ENCODE measurements around the gene MAP4.

Gene MAP4

GRCh38 chr3:48023377-48023776, 7.2 kb upstream of the MAP4 start:
- Histone ChIP-seq H3K36me3 (ENCODE audit: insufficient read depth, low read length) (no peaks in the 10 kb centered on the region), H3K4me3 (ENCODE audit: low read length, poor library complexity, severe bottlenecking) (no peak overlapping the region), H3K4me1 (ENCODE audit: insufficient read depth, low read length, poor library complexity, severe bottlenecking) (no peaks in the 10 kb centered on the region), H3K9ac (ENCODE audit: low read depth, low read length, poor library complexity, severe bottlenecking) (no peak overlapping the region), H3K27me3 (ENCODE audit: insufficient read depth, low read length, poor library complexity, severe bottlenecking) (no peaks in the 10 kb centered on the region), H3K79me2 (ENCODE audit: insufficient read depth, low read length) (peaks cover 43% of the 10 kb centered on the region; the same call in 1 of the 2 replicates), H3K9me2 (replicated peaks; ENCODE audit: low read depth, low read length) (no peaks in the 10 kb centered on the region), H3K4me2 (ENCODE audit: low read depth, low read length, poor library complexity, severe bottlenecking) (no peak overlapping the region), H2AFZ (ENCODE audit: low read length) (no peak overlapping the region), H3K9me3 (ENCODE audit: insufficient read depth, low read depth, low read length) (no peaks in the 10 kb centered on the region), H4K20me1 (ENCODE audit: insufficient read depth, low read length, poor library complexity, severe bottlenecking) (no peaks in the 10 kb centered on the region), H3F3A (ENCODE audit: low read depth) (no peaks in the 10 kb centered on the region)
- TF ChIP-seq CTCF (conservative IDR thresholded peaks at IDR 0.05; ENCODE audit: low read length) (no peak), EZH2phosphoT487 (IDR thresholded peaks at IDR 0.05; ENCODE audit: borderline replicate concordance) (no peak)

- H3K4me1 ChIP-seq (ENCODE audit: insufficient read depth, low read length, poor library complexity, severe bottlenecking), result peaks cover 6% of the 10 kb centered on the region
- no peak overlapping the region for H3K9ac ChIP-seq (ENCODE audit: low read depth, low read length, poor library complexity, severe bottlenecking)
- H3K79me2 ChIP-seq (ENCODE audit: insufficient read depth, low read length), result peaks cover 50% of the 10 kb centered on the region; the same call in 1 of the 2 replicates
- no peaks in the 10 kb centered on the region for H3K36me3 ChIP-seq (ENCODE audit: insufficient read depth, low read length)
- no peak overlapping the region for H3K4me2 ChIP-seq (ENCODE audit: low read depth, low read length, poor library complexity, severe bottlenecking)
- H3F3A ChIP-seq (ENCODE audit: low read depth), result no peaks in the 10 kb centered on the region
- H3K9me2 ChIP-seq (replicated peaks; ENCODE audit: low read depth, low read length), result no peaks in the 10 kb centered on the region
- no peaks in the 10 kb centered on the region for H3K9me3 ChIP-seq (ENCODE audit: insufficient read depth, low read depth, low read length)
- no peak overlapping the region for H3K4me3 ChIP-seq (ENCODE audit: low read length, poor library complexity, severe bottlenecking)
- H2AFZ ChIP-seq (ENCODE audit: low read length), result no peak overlapping the region
- TF ChIP-seq CTCF (conservative IDR thresholded peaks at IDR 0.05; ENCODE audit: low read length) (no peak), EZH2phosphoT487 (IDR thresholded peaks at IDR 0.05; ENCODE audit: borderline replicate concordance) (no peak)
- no peaks in the 10 kb centered on the region for H3K27me3 ChIP-seq (ENCODE audit: insufficient read depth, low read length, poor library complexity, severe bottlenecking)
- no peaks in the 10 kb centered on the region for H4K20me1 ChIP-seq (ENCODE audit: insufficient read depth, low read length, poor library complexity, severe bottlenecking)
Observed at GRCh38 chr3:48022178-48022577, 6.0 kb upstream of the MAP4 start.

GRCh38 chr3:48018841-48019240, 2.6 kb upstream of the MAP4 start:
- no peaks in the 10 kb centered on the region for H3K36me3 ChIP-seq (ENCODE audit: insufficient read depth, low read length)
- H3K9me3 ChIP-seq (ENCODE audit: insufficient read depth, low read depth, low read length), result no peaks in the 10 kb centered on the region
- no peaks in the 10 kb centered on the region; the same call in 1 of the 2 replicates for H3F3A ChIP-seq (ENCODE audit: low read depth)
- TF ChIP-seq CTCF (conservative IDR thresholded peaks at IDR 0.05; ENCODE audit: low read length), result no peak
- TF ChIP-seq EZH2phosphoT487 (IDR thresholded peaks at IDR 0.05; ENCODE audit: borderline replicate concordance), result no peak
- no peak overlapping the region for H3K4me3 ChIP-seq (ENCODE audit: low read length, poor library complexity, severe bottlenecking)
- no peak overlapping the region for H3K9ac ChIP-seq (ENCODE audit: low read depth, low read length, poor library complexity, severe bottlenecking)
- H3K4me2 ChIP-seq (ENCODE audit: low read depth, low read length, poor library complexity, severe bottlenecking), result no peak overlapping the region
- H3K79me2 ChIP-seq (ENCODE audit: insufficient read depth, low read length), result peaks cover 39% of the 10 kb centered on the region; the same call in 1 of the 2 replicates
- peaks cover 32% of the 10 kb centered on the region for H3K4me1 ChIP-seq (ENCODE audit: insufficient read depth, low read length, poor library complexity, severe bottlenecking)
- no peak overlapping the region for H2AFZ ChIP-seq (ENCODE audit: low read length)
- H3K9me2 ChIP-seq (replicated peaks; ENCODE audit: low read depth, low read length), result no peaks in the 10 kb centered on the region
- no peaks in the 10 kb centered on the region for H3K27me3 ChIP-seq (ENCODE audit: insufficient read depth, low read length, poor library complexity, severe bottlenecking)
- peaks cover 10% of the 10 kb centered on the region for H4K20me1 ChIP-seq (ENCODE audit: insufficient read depth, low read length, poor library complexity, severe bottlenecking)

Measured in Loucy (cell line).